Type B pancreatic cell (in vitro differentiated cells): ENCODE results near the gene RNF126. TPM values are rescaled to one million over a fixed set of nuclear protein-coding genes. Genes with fewer than 3 reads are reported as not detected.
"Not testable (repeated sequence)": the region's sequence is repeated elsewhere in the genome, so short reads cannot be mapped to it uniquely, and the experiment has no call there.

Experiments used
- DNase-seq: peaks from one replicate; pipeline ENCODE4 v3.0.0; 2021; ENCODE audit warnings: mixed read lengths; ENCODE audit not compliant: unreplicated experiment; ENCODE audit errors: extremely low spot score
- H3K27ac Mint-ChIP-seq: 2 replicates; pipeline ENCODE4 v1.8.0; 2021; ENCODE audit warnings: mild to moderate bottlenecking, mixed read lengths
- H3K27me3 Mint-ChIP-seq: 2 replicates; pipeline ENCODE4 v1.8.0; 2021; ENCODE audit warnings: mixed read lengths
- H3K36me3 Mint-ChIP-seq: 2 replicates; pipeline ENCODE4 v1.8.0; 2021; ENCODE audit warnings: mixed read lengths
- H3K4me1 Mint-ChIP-seq: one replicate; pipeline ENCODE4 v1.8.0; 2021; ENCODE audit warnings: mixed read lengths; ENCODE audit not compliant: unreplicated experiment
- H3K4me3 Mint-ChIP-seq: 2 replicates; pipeline ENCODE4 v1.8.0; 2021; ENCODE audit warnings: mild to moderate bottlenecking, mixed read lengths
- H3K9me3 Mint-ChIP-seq: 2 replicates; pipeline ENCODE4 v1.8.0; 2021; ENCODE audit warnings: mixed read lengths
- CTCF ChIP-seq: fragments of 200-600 bp; sonication (generic); conservative IDR thresholded peaks from 2 replicates; pipeline ENCODE4 v1.5.0; 2021; ENCODE audit warnings: antibody characterized with exemption, mild to moderate bottlenecking
- total RNA-seq: library from RNA; stranded (reverse); gene quantifications from 2 replicates; pipeline ENCODE4 v1.2.1, GENCODE V29; 2021; ENCODE audit warnings: low replicate concordance

The RNF126 gene
- total RNA-seq, 1 donor from 2014 or later: 38.1 TPM

- Mint-ChIP-seq H3K4me3 (no peak overlapping the region), H3K9me3 (no peaks in the 10 kb centered on the region)
Measured at GRCh38 chr19:609004-609346, 54.0 kb downstream of the RNF126 start.

GRCh38 chr19:608155-609003, 54.6 kb downstream of the RNF126 start:
- H3K9me3 Mint-ChIP-seq: no peaks in the 10 kb centered on the region
- H3K36me3 Mint-ChIP-seq: no peaks in the 10 kb centered on the region
- TF ChIP-seq CTCF: no peak
- H3K27ac Mint-ChIP-seq: no peak overlapping the region
- H3K27me3 Mint-ChIP-seq: no peaks in the 10 kb centered on the region
- no peak overlapping the region for H3K4me3 Mint-ChIP-seq
- H3K4me1 Mint-ChIP-seq: peaks cover 5% of the 10 kb centered on the region
- DNase-seq: no peak

More at GRCh38 chr19:609004-609346, 54.0 kb downstream of the RNF126 start:
- H3K4me1 Mint-ChIP-seq: peaks cover 5% of the 10 kb centered on the region
- H3K27me3 Mint-ChIP-seq: no peaks in the 10 kb centered on the region
- H3K27ac Mint-ChIP-seq: no peak overlapping the region
- DNase-seq: no peak
- TF ChIP-seq CTCF: no peak
- H3K36me3 Mint-ChIP-seq: no peaks in the 10 kb centered on the region

GRCh38 chr19:607301-608154, 55.5 kb downstream of the RNF126 start:
- Mint-ChIP-seq H3K4me1 (peaks cover 5% of the 10 kb centered on the region), H3K9me3 (no peaks in the 10 kb centered on the region), H3K27ac (no peak overlapping the region), H3K4me3 (no peak overlapping the region), H3K27me3 (no peaks in the 10 kb centered on the region), H3K36me3 (no peaks in the 10 kb centered on the region)
- TF ChIP-seq CTCF: no peak
- DNase-seq: no peak

GRCh38 chr19:605061-605971, 57.7 kb downstream of the RNF126 start:
- not testable (repeated sequence) for H3K4me1 Mint-ChIP-seq, H3K27ac Mint-ChIP-seq, H3K4me3 Mint-ChIP-seq, DNase-seq, H3K27me3 Mint-ChIP-seq, H3K9me3 Mint-ChIP-seq, H3K36me3 Mint-ChIP-seq

- no peaks in the 10 kb centered on the region for H3K27me3 Mint-ChIP-seq
- DNase-seq: no peak
- H3K4me3 Mint-ChIP-seq: no peak overlapping the region
- H3K36me3 Mint-ChIP-seq: no peaks in the 10 kb centered on the region
- no peak for TF ChIP-seq CTCF
- H3K27ac Mint-ChIP-seq: no peak overlapping the region
- H3K4me1 Mint-ChIP-seq: no peaks in the 10 kb centered on the region
- H3K9me3 Mint-ChIP-seq: no peaks in the 10 kb centered on the region
Measured at GRCh38 chr19:604355-604754, 58.7 kb downstream of the RNF126 start.

- H3K27me3 Mint-ChIP-seq, H3K9me3 Mint-ChIP-seq, H3K27ac Mint-ChIP-seq, H3K4me3 Mint-ChIP-seq, DNase-seq, H3K4me1 Mint-ChIP-seq, H3K36me3 Mint-ChIP-seq: not testable (repeated sequence)
Measured at GRCh38 chr19:603779-604178, 59.2 kb downstream of the RNF126 start.

- DNase-seq, H3K27me3 Mint-ChIP-seq, H3K4me3 Mint-ChIP-seq, H3K9me3 Mint-ChIP-seq, H3K27ac Mint-ChIP-seq, H3K4me1 Mint-ChIP-seq, H3K36me3 Mint-ChIP-seq: not testable (repeated sequence)
Measured at GRCh38 chr19:603302-603639, 59.7 kb downstream of the RNF126 start.
